ENCODE results near the gene LRGUK.

The LRGUK gene

GRCh38 chr7:134255814-134256213 is 128.7 kb downstream of the LRGUK start:
- ChIA-PET CTCF (no interaction called here), POLR2A (no interaction called here)
- no peak for DNase-seq (ENCODE audit: low read depth, low spot score)

GRCh38 chr7:134262322-134262721 is 135.2 kb downstream of the LRGUK start:
- ChIA-PET POLR2A (interaction anchor here (0.7 kb wide), 1 partner anchor 181 kb away, joined by 6 read pairs; no protein-coding TSS in a partner anchor), CTCF (no interaction called here)
- no peak for TF ChIP-seq CTCF (IDR thresholded peaks at IDR 0.05; ENCODE audit: insufficient read depth, low read length, missing control alignments)
- no peak for DNase-seq (ENCODE audit: low read depth, low spot score)
- no peak overlapping the region for H3K4me3 ChIP-seq (ENCODE audit: low read depth, low read length)

More at GRCh38 chr7:134255814-134256213, 128.7 kb downstream of the LRGUK start:
- no peak overlapping the region for H3K4me3 ChIP-seq (ENCODE audit: low read depth, low read length)
- no peak for TF ChIP-seq CTCF (IDR thresholded peaks at IDR 0.05; ENCODE audit: insufficient read depth, low read length, missing control alignments)

GRCh38 chr7:134276951-134277350 is 149.8 kb downstream of the LRGUK start:
- no peak for DNase-seq (ENCODE audit: low read depth, low spot score)
- CTCF ChIA-PET, result no interaction called here
- TF ChIP-seq CTCF (IDR thresholded peaks at IDR 0.05; ENCODE audit: insufficient read depth, low read length, missing control alignments), result no peak
- no peak overlapping the region for H3K4me3 ChIP-seq (ENCODE audit: low read depth, low read length)
- POLR2A ChIA-PET, result no interaction called here

- POLR2A ChIA-PET, result no interaction called here
- no peak for TF ChIP-seq CTCF (IDR thresholded peaks at IDR 0.05; ENCODE audit: insufficient read depth, low read length, missing control alignments)
Observed at GRCh38 chr7:134278502-134279153, 151.5 kb downstream of the LRGUK start.

GRCh38 chr7:134279336-134279735 is 152.2 kb downstream of the LRGUK start:
- no peak for TF ChIP-seq CTCF (IDR thresholded peaks at IDR 0.05; ENCODE audit: insufficient read depth, low read length, missing control alignments)
- ChIA-PET CTCF (no interaction called here), POLR2A (no interaction called here)
- no peak overlapping the region for H3K4me3 ChIP-seq (ENCODE audit: low read depth, low read length)
- no peak for DNase-seq (ENCODE audit: low read depth, low spot score)

More at GRCh38 chr7:134278502-134279153, 151.5 kb downstream of the LRGUK start:
- H3K4me3 ChIP-seq (ENCODE audit: low read depth, low read length), result no peak overlapping the region
- CTCF ChIA-PET, result no interaction called here
- DNase-seq (ENCODE audit: low read depth, low spot score), result no peak

GRCh38 chr7:134279898-134280297 is 152.8 kb downstream of the LRGUK start:
- ChIA-PET POLR2A (no interaction called here), CTCF (no interaction called here)
- H3K4me3 ChIP-seq (ENCODE audit: low read depth, low read length), result no peak overlapping the region
- no peak for TF ChIP-seq CTCF (IDR thresholded peaks at IDR 0.05; ENCODE audit: insufficient read depth, low read length, missing control alignments)
- no peak for DNase-seq (ENCODE audit: low read depth, low spot score)
